Caki2 (cell line): Measurements from ENCODE around the gene PRR15L. TPM values are rescaled to one million over a fixed set of nuclear protein-coding genes. Genes with fewer than 3 reads are reported as not detected.
A peak's percentile ranks its signal among the peaks of the same experiment; 100 is the strongest.

ENCODE experiments used
- DNase-seq: peaks from one replicate; pipeline ENCODE4 v3.0.0-alpha.2; 2015; ENCODE audit warnings: low read depth
- in situ Hi-C: cut with HindIII; loops from 2 replicates; pipeline ENCODE4 v1.10.0; 2016; ENCODE audit warnings: low sequenced_read_pairs, low pct_unique_long_range_greater_than_20kb, mixed read lengths
- total RNA-seq: library from RNA; depleted of rRNA; stranded (reverse); fragments of >200 nt; shearing (Covaris generic); gene quantifications from 2 replicates; pipeline ENCODE4 v1.2.3, GENCODE V29; 2014; ENCODE audit warnings: low replicate concordance

Gene PRR15L
- total RNA-seq, 1 experiment from 2014 or later: not detected

GRCh38 chr17:47968836-47969235, 11.2 kb upstream of the PRR15L start:
- DNase-seq: no peak
- in situ Hi-C loops: no loop called here

GRCh38 chr17:47967607-47968252, 10.0 kb upstream of the PRR15L start:
- DNase-seq: no peak
- in situ Hi-C loops: no loop called here

- in situ Hi-C loops: no loop called here
- DNase-seq: no peak
These were observed 8.4 kb upstream of the PRR15L start for GRCh38 chr17:47966079-47966519.

GRCh38 chr17:47964856-47965255, 7.2 kb upstream of the PRR15L start:
- in situ Hi-C loops: no loop called here

GRCh38 chr17:47962901-47963300, 5.2 kb upstream of the PRR15L start:
- no peak for DNase-seq
- in situ Hi-C loops: no loop called here

More at GRCh38 chr17:47964856-47965255, 7.2 kb upstream of the PRR15L start:
- DNase-seq: no peak

GRCh38 chr17:47961406-47961805, 3.7 kb upstream of the PRR15L start:
- in situ Hi-C loops: no loop called here
- DNase-seq: no peak

GRCh38 chr17:47959825-47960655, 2.4 kb upstream of the PRR15L start:
- no peak for DNase-seq
- in situ Hi-C loops: no loop called here

GRCh38 chr17:47956791-47957590, 692 bp downstream of the PRR15L start:
- in situ Hi-C loops: no loop called here
- no peak for DNase-seq

- in situ Hi-C loops: no loop called here
- DNase-seq: no peak
These were observed 1.9 kb downstream of the PRR15L start for GRCh38 chr17:47955497-47956461.

- in situ Hi-C loops: no loop called here
- no peak for DNase-seq
These were observed 3.8 kb downstream of the PRR15L start for GRCh38 chr17:47953909-47954308.

GRCh38 chr17:47952171-47953021, 5.3 kb downstream of the PRR15L start:
- DNase-seq: no peak
- in situ Hi-C loops: no loop called here

GRCh38 chr17:47950448-47950847, 7.2 kb downstream of the PRR15L start:
- in situ Hi-C loops: no loop called here
- DNase-seq: no peak

GRCh38 chr17:47949946-47950345, 7.7 kb downstream of the PRR15L start:
- no peak for DNase-seq
- in situ Hi-C loops: no loop called here

GRCh38 chr17:47949197-47949759, 8.4 kb downstream of the PRR15L start:
- in situ Hi-C loops: no loop called here
- DNase-seq: peak; percentile 77

GRCh38 chr17:47948706-47949196, 8.9 kb downstream of the PRR15L start:
- DNase-seq: peak; percentile 61
- in situ Hi-C loops: no loop called here

- in situ Hi-C loops: no loop called here
- DNase-seq: peak; percentile 91
These were observed 10.7 kb downstream of the PRR15L start for GRCh38 chr17:47946929-47947397.
